ENCODE results near the gene OR4F6.

The OR4F6 gene

GRCh38 chr15:101805605-101806345 lies 2.5 kb downstream of the OR4F6 start:
- no peak for DNase-seq

GRCh38 chr15:101807345-101807945 lies 4.1 kb downstream of the OR4F6 start:
- DNase-seq: no peak

GRCh38 chr15:101808201-101808600 lies 4.9 kb downstream of the OR4F6 start:
- no peak for DNase-seq

GRCh38 chr15:101810456-101810855 lies 7.1 kb downstream of the OR4F6 start:
- DNase-seq: no peak

- DNase-seq: no peak
Observed at GRCh38 chr15:101810876-101811275, 7.6 kb downstream of the OR4F6 start.

GRCh38 chr15:101811902-101812301 lies 8.6 kb downstream of the OR4F6 start, which contains the start of gene OR4F15:
Gene OR4F15, plus strand, starts transcription at chr15:101812202. Its CDS starts 5,985 bp downstream, at chr15:101818187.
- DNase-seq: no peak

- no peak for DNase-seq
Observed at GRCh38 chr15:101813803-101814534, 10.7 kb downstream of the OR4F6 start.

GRCh38 chr15:101820781-101821180 lies 17.5 kb downstream of the OR4F6 start:
- no peak for DNase-seq

GRCh38 chr15:101827257-101827656 lies 23.9 kb downstream of the OR4F6 start:
- peak; percentile 52 for DNase-seq

GRCh38 chr15:101828774-101829173 lies 25.5 kb downstream of the OR4F6 start:
- DNase-seq: no peak

GRCh38 chr15:101841656-101842055 lies 38.3 kb downstream of the OR4F6 start:
- no peak for DNase-seq

GRCh38 chr15:101844916-101845315 lies 41.6 kb downstream of the OR4F6 start:
- no peak for DNase-seq

GRCh38 chr15:101852356-101852755 lies 49.0 kb downstream of the OR4F6 start:
- no peak for DNase-seq
